Measurements from ENCODE around the gene ITGB6.

- no peak for TF ChIP-seq CTCF (IDR thresholded peaks at IDR 0.05)
- no peak for TF ChIP-seq POLR2A (IDR thresholded peaks at IDR 0.05)
Observed at GRCh38 chr2:160169988-160170387, 30.1 kb downstream of the ITGB6 start.
